HEK293T (cell line): ENCODE results near the gene RFK.

Experiments used
- ARNT ChIP-seq: fragments of 450-650 bp; IDR thresholded peaks from 2 replicates; pipeline ENCODE4 v1.6.1; 2017; ENCODE audit warnings: mild to moderate bottlenecking
- BHLHE40 ChIP-seq: fragments of 450-650 bp; IDR thresholded peaks from 2 replicates; pipeline ENCODE4 v1.6.1; 2016; ENCODE audit warnings: mild to moderate bottlenecking, moderate library complexity, borderline replicate concordance
- CTBP1 ChIP-seq: fragments of 450-650 bp; IDR thresholded peaks from 2 replicates; pipeline ENCODE4 v1.6.1; 2016; ENCODE audit warnings: borderline replicate concordance
- ELF4 ChIP-seq: fragments of 450-650 bp; IDR thresholded peaks from 2 replicates; pipeline ENCODE4 v1.6.1; 2017; ENCODE audit warnings: antibody characterized with exemption
- FOXA1 ChIP-seq: fragments of 450-650 bp; IDR thresholded peaks from 2 replicates; pipeline ENCODE4 v1.6.1; 2016; ENCODE audit warnings: mild to moderate bottlenecking
- FOXK2 ChIP-seq: fragments of 450-650 bp; IDR thresholded peaks from 2 replicates; pipeline ENCODE4 v1.6.1; 2016; ENCODE audit warnings: mild to moderate bottlenecking
- FOXM1 ChIP-seq: fragments of 450-650 bp; IDR thresholded peaks from 2 replicates; pipeline ENCODE4 v1.6.1; 2017; ENCODE audit warnings: mild to moderate bottlenecking, borderline replicate concordance
- HDGF ChIP-seq: fragments of 450-650 bp; IDR thresholded peaks from 2 replicates; pipeline ENCODE4 v1.6.1; 2017; ENCODE audit warnings: antibody characterized with exemption, borderline replicate concordance
- NFRKB ChIP-seq: fragments of 450-650 bp; IDR thresholded peaks from 2 replicates; pipeline ENCODE4 v1.6.1; 2016; ENCODE audit warnings: mild to moderate bottlenecking, moderate library complexity
- SP1 ChIP-seq: fragments of 450-650 bp; IDR thresholded peaks from 2 replicates; pipeline ENCODE4 v1.6.1; 2017
- SUZ12 ChIP-seq: fragments of 450-650 bp; IDR thresholded peaks from 2 replicates; pipeline ENCODE4 v1.6.1; 2016; ENCODE audit warnings: mild to moderate bottlenecking
- TF ChIP-seq, protein P1 (sequence below): fragments of 450-650 bp; IDR thresholded peaks from 2 replicates; pipeline ENCODE4 v1.6.1; 2016

DNA sequence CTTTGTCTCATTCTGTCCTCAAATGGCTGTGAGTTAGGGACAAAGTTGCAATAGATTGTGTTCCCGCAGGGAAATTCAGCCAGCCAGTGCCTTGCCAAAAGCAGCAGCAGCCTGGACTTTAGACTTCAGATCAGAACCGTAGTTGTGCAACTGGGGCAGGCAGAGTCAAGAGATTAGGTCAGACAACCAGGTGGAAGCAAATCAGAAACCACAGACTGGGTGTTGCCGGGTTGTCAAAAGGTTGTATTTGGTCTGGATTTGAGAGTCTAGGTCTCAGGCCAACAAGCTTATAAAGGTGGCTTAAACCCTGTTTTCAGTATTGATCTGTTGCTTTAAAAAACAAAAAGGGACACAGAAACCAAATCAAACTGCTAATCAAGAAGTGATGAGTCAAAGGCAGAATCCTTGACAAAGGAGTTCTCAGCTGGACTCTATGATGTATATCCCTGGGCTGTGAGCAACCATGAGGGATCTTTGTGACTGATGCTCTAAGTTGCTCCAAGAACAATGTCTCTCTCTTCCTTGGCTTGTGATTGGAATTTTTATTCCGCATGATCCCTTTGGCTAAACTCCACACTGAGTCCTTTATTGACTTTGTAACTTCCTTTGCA lies 20.9 kb downstream of the RFK start:
- TF ChIP-seq FOXM1: no peak
- no peak for TF ChIP-seq FOXA1
- TF ChIP-seq NFRKB: no peak
- TF ChIP-seq SUZ12: no peak
- no peak for TF ChIP-seq BHLHE40
- no peak for TF ChIP-seq ARNT
- no peak for TF ChIP-seq ELF4
- TF ChIP-seq FOXK2: no peak
- TF ChIP-seq, protein P1, sequence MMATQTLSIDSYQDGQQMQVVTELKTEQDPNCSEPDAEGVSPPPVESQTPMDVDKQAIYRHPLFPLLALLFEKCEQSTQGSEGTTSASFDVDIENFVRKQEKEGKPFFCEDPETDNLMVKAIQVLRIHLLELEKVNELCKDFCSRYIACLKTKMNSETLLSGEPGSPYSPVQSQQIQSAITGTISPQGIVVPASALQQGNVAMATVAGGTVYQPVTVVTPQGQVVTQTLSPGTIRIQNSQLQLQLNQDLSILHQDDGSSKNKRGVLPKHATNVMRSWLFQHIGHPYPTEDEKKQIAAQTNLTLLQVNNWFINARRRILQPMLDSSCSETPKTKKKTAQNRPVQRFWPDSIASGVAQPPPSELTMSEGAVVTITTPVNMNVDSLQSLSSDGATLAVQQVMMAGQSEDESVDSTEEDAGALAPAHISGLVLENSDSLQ: no peak
- TF ChIP-seq SP1: no peak
- no peak for TF ChIP-seq HDGF
- TF ChIP-seq CTBP1: no peak
